NCI-H510A treated with DMSO at 0.1 percent for 48 hours (cell line): ENCODE data around the gene TMEM236.
A peak's percentile ranks its signal among the peaks of the same experiment; 100 is the strongest.

ENCODE experiments used
- DNase-seq: peaks from one replicate; lab custom pipeline; 2025; lab: John Stamatoyannopoulos, UW

The TMEM236 gene

DNA sequence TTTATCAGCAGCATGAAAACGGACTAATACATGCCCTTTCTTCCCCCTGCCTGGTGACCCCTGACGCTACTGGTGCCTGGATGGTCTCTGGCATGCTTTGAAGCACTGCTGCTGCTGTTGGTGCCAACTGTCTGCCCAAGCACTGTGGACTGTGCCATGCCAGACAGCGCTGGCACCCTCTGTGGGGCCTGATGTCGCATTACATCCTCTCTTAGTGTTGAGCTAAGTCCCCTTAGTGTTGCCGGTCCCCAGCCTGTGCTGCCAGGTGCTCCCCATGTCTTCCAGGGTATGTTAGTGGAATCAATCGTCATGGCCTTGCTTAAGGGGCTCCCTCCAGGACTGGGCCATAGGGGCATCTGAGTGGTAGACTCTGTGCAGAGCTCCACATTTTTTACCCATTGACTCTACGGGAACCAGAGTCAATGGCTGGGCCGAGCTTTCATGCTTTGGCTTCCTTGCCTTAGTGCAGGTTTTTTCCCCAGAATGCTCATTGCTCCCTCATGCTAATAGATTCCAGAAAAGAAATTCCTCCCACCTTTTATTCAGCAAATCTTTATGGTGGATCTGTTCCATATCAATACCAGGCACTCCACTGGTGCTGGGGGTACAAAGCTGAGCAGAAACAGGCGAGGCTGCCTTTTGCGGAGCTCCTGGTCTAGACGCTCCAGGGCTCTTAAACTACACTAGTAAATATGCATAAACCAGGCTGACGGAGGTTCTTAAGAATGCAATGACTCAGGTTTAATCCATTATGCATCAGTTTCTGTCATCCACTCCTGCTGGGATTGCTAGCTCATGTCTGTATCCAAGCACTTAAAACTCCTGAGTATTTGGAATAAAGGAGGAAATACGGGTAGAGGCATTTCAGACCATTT lies 35.3 kb downstream of the TMEM236 start:
- DNase-seq = no peak

DNA sequence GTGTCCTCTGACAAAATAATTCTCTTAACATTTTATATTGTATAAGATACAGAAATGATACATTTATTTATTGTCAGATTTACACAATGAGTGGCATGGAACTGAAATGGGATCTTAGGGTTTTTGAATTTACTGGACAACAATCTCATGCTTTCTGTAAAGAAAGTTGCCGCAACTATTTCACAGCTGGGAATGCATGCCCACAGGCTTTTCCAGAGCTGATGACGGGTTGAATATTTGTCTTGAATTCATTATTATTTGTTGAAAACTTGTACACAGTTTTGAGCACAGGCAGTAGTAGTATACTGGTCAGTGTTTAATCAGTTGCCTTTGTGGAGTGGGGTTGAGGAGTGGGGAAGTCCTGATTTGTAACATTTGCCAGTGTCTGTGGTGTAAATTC lies 36.6 kb downstream of the TMEM236 start:
- DNase-seq = no peak

DNA sequence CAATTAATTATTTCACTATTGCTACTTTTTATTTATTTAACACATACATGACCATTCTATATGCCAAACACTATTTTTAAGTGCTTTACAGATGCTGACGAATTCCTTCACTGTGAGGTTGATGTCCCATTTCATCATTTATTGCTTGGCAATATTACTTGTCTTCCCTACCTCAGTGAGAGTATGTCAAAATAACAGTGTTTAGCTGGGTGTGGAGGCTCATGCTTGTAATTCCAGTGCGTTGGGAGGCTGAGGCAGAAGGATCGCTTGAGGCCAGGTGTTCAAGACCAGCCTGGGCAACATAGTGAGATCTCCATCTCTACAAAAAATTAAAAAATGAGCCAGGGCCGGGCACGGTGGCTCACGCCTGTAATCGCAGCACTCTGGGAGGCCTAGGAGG lies 37.4 kb downstream of the TMEM236 start:
- DNase-seq = no peak

DNA sequence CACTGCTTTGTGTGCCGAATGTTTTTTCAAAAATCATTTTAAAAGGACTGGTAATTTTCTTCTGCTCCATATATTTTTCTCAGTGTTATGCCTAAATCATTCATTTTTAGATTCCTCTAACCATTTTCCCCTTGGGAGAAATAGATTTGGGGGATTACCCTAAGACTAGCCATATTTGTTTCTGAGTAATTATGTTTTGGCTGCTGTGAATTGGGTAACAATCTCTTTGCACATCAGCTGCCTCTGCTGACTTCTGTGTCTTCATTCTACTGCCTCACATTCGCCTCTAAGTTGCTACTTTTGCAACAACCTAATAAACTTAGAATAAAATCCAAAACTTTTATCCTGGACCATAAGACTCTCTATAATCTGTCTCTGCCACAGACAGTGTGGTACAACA lies 38.6 kb downstream of the TMEM236 start:
- no peak for DNase-seq

DNA sequence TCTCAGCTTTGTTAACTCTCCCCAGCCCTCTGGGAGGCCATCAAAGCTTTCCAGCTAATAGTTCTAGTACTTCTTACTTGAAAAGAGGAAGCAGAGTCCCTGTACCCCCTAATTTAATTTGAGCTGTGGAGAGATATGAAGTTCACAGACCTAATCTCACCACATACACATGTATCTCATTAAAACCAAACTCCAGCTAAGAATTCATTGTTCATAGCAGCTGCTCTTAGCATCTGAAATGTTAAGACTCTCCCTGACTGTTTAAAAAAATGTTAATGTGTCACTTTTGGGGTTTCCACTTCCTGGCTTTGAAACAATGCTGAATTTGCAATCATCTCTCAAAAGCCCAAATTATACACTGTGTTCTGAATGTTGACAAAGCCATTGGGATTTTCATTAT lies 41.0 kb downstream of the TMEM236 start:
- no peak for DNase-seq

DNA sequence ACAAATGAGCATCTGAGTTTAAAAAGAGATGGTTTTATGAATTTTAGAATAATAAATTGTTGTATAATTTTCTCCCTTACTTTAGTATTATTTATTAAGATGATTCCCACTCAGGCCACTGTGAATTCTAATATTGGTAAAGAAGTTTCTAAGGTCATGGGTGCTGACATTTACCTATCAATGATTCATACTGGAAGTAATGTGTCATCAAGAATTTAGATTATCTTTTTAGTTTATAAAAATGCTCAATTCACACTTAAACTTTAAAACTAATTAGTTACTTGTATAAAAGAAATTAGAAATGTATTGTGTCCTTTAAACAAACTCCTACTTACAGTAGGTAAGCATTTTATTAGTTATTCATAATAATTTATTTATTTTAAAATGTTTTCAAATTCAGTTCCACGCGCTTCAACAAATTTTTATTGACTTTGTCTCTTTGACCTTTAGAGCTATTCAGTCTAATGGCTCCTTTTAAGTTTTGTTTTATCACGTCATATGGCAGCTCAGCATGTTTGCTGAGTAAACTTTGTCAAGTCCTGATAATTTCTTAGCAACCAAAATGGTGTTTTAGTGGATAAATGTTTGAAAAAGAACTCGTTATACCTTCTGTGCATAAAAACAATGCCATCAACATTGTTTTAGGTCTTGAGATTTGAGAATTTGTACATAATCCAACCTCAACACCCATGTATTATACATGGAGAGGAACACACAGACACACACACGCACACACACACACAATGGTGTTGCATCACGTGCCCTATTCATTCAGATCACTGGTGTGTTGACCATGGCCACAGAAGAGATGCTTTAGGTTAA lies 42.0 kb downstream of the TMEM236 start:
- peak; percentile 12 for DNase-seq

DNA sequence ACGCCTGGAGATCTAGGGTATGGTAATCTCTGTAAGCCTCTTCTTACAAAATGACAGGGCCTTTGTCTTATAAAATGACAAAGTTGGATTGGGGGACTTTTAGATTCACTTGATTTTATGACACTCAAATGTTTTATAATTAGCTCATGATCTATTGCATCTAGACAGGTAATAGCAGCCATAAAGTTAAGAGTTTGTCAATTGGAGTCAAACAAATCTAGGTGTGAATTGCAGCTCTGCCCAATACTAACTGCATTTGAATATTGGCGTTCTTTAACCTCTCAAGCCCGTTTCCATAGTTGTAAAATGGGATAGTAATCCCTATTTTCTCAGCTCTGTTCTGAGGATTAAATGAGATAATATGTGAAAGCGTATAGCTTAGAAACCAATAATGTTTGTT lies 43.1 kb downstream of the TMEM236 start:
- no peak for DNase-seq

DNA sequence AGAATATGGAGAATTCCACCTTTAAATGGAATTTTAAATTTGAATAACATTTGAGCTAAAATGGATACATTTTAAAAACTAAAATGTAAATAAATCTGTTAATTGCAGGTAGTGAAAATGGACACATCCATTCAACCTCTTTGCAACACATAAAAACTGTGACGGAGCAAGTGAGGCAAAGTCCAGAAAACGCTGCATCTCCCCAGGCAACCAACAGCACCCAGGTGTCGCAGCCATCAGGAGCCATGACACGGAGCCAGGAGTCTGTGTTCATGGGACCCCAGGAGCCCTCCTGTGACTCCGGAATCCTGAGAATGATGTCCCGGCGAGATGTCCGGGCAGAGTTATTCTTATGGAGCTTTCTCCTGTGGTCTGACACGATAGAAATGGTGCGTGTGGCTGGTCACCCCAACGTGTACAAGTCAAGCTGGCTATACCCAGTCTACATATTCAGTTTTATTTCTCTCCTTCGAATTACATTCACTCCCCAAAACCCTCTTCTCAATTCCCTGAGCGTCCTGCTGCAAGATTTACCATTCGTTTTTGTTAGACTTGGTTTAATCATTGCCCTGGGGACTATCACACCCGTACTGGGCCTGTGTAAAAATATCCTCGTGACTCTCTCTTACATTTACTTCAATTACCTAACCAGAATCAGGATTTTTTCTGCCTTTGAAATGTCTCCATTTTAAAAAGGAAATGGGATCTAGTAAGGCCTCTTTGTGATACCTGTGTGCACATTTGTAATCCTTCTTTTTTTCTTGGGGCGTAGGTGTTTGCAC lies 44.0 kb downstream of the TMEM236 start:
- no peak for DNase-seq

DNA sequence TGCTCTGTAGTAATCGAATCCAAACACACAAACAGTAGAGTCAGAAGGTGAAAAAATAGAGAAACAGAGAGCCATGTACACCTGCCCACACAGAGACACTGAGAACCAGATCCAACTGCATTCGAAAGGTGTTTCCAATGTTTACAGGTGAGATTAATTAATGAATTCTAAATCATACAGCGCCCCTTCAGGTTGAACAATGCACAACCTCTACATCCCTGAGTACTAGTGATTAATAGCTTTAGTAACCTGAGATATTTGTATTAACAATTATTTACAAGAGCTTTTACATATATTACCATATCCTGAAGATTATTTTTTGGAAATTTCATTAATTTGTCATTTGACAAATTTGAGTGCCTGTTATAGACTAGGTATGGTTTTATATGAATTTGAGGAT lies 49.5 kb downstream of the TMEM236 start:
- DNase-seq = no peak

DNA sequence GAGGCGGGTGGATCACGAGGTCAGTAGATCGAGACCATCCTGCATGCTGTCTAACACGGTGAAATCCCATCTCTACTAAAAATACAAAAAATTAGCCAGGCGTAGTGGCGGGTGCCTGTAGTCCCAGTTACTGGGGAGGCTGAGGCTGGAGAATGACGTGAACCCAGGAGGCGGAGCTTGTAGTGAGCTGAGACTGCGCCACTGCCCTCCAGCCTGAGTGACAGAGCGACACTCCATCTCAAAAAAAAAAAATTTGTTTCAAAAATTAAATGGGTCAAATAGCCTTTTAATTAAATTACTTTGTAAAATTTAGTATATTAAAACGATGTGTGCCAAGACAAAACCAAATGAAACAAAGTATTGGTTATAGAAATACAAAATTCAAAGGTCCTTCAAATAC lies 50.3 kb downstream of the TMEM236 start:
- no peak for DNase-seq

DNA sequence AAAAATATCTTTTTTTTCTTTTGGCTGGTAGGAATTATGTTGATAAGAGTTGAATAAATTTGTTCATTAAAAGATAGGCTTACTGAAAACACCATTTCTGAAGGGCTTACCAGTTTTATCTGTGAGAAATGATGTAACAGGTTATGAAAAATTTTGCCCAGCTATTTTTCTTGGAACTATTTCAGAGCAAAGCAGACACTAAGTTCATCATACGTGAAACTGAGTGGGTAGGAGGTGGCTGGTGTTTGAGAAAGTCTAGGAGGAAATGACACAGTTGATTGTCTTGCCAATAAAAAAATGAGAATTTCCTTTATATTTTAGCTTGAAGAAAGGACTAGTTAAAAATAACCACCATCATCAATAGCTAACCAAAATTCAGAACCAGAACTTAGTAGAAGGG lies 51.0 kb downstream of the TMEM236 start:
- no peak for DNase-seq

DNA sequence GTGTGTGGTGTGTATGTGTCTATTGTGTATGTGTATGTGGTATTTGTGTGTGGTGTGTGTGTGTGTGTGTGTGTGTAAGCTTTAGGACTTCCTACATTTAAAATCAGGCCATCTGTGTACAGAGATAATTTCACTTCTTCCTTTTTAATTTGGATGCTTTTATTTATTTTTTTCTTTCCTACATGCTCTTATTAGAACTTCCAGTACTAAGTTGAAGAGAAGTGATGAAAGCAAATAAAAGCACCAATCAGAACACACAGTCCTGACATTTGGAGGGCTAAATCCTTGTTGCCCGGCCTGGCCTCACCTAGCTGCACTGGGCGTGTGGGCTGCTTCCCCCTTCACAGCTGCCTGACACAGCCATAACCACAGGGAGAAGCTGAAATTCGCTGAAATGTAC lies 53.3 kb downstream of the TMEM236 start:
- no peak for DNase-seq

DNA sequence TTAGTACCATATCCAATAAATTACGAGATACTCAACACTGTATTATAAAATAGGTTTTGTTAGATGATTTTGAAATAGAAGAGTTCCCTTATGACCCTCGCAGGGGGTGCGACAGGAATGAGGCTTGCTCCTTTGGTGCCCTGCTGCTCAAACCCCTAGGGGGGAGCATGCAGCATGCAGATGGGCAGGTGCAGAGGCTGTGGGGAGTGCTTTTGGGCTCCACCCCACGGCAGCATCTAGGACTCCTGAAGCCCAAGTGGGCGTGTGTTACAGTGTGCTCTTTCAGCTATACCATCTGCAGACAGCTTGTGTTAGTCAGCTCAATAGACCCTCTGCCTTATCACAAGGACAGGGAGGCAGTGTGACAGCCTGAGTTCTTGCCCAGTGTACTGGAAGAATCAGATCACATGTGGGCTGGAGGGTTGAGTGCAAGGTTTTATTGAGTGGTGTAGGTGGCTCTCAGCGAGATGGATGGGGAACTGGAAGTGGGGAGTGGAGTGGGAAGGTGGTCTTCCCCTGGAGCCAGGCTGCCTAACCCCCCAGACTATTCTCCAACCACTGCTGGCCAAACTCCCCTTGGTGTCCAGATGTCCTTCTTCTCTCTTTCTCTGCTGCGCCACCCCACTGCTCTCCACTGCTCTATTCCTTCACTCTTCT lies 54.0 kb downstream of the TMEM236 start:
- no peak for DNase-seq

DNA sequence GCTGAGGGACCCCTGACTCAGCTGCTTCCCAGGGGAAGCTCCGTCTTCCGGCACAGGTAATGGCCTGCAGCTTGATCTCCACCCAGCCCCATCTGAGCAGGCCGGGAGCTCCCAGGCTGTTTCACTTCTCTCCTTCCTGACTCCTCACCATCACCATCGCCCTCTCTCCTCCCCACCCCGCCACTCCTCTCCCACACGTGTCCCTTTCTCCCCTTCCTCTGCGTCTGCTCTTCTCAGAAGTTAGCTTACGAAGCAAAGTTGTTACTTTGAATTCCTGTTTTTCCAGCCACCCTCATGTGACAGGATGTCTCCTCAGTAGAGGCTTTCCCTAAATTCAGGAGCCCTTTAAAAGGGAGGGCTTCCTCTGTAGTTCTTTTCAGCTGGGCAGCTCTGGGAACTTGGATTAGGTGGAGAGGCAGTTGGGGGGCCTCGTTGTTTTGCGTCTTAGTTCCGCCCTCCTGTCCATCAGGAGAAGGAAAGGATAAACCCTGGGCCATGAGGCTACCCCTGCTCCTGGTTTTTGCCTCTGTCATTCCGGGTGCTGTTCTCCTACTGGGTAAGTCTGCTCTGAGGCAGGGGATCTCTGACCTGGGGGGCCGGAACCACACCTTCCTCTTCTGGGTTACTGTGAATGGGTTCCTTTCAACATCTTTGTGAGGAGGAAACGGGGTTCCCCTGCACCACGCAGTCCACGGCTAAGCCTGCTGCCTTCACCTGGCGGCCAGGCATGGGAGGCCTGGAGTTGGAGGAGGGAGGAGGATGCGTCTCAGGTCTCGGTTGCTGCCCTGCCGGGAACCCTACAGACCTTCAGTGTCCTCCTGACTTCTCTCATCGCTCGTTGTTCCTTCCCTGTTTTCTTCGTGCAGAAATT lies 57.2 kb downstream of the TMEM236 start, which contains the start of gene MRC1:
TSS of gene MRC1 (plus strand) at position 378 of the 871 bp plus-strand sequence. CDS start at position 496, 118 bp downstream.
- DNase-seq = no peak

DNA sequence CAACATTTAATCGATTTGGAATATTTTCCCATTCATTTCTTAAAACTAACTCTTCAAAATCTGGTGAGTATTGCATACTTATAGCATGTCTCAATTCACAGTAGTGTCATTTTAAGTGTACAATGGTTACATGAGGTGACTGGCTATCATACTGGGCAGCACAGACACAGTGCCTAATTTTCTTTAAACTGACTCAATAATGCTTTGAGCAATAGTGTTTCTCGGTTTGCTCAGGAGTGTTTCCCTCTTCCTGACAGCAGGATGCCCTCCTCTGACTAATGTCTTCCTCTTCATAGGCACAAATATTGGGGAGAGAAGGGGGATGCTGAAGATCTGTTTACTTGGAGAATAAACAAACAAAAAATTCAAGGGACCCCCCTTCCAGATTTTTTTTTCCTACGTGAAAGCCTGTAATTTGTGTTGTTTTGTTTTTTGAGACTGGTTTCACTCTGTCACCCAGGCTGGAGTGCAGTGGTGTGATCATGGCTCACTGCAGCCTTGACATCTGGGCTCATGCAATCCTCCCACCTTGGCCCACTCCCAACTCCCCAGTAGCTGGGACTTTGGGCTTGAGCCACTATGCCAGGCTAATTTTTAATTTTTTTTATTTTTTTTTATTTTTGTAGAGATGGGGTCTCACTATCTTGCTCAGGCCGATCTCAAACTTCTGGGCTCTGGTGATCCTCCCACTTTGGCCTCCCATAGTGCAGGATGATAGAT lies 59.3 kb downstream of the TMEM236 start:
- DNase-seq = no peak

DNA sequence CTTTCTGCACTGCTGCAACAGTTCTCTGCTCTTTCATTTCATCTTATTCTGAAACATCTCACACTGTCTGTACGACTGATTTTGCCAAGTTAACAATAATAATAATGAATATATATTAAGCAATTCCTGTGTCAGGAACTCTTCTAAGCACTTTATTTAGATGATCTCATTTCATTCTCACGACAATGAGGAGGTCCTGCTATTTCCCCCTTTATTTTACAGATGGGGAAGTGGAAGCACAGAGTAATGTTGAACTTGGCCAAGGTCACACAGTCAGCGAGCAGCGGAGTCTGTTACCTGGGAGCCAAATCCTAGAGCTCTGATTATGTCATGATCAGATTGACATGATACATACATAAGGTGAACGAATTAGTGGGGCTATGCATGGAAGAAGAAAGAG lies 63.0 kb downstream of the TMEM236 start:
- no peak for DNase-seq

DNA sequence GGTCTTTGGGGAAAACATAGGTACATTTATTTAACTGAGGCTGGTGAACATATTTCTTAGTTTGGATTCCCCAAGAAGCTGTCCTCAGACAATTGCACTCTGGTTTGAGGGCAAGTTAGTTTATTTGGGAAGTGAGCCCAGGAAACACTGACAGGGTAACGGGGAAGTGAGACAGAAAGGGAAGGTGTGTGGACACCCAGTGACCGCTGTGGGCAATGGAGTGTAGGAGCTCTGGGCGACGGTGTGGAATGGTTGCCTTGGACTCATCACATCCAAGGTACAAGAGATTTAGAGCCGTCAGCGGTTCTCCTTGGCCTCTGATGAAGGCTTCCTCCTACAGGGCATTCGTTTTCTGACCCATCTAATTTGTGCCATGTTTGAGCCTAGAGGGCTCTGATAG lies 64.2 kb downstream of the TMEM236 start:
- DNase-seq = no peak

DNA sequence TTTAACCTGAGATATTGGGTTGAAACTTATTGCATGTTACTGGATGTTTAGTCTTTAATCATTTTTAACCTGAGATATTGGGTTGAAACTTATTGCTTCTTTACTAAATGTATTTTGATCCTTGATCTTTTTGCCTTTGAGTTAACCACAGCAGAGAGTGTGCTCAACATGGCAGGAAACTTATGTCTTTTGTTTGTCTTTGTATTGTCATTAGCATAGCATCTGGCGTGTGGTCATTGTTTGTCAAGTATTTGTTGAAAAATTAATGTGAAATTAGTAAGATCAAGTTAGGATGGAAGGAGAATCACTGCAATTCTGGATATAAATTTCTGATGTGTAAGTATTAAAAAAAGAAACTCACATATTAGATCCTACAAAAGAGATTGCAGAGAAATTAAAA lies 65.3 kb downstream of the TMEM236 start:
- DNase-seq = no peak

DNA sequence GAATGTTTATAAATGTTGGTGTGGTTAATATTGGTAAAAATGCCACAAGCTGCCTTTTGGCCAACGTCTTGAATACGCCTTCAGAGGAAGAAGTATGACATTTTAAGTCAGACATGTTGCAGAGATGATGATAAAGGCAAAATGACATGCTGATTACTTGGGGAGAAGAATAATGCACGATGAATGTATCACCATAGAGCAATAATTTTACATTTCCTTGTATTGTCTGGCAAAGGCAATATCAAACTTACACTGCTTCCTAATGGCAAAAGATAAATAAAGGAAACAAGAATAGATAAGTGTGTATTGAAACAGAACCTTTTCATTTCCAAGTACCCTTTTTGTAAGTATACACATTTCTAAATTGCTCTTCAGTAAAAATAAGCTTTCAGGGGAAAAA lies 65.8 kb downstream of the TMEM236 start:
- no peak for DNase-seq

DNA sequence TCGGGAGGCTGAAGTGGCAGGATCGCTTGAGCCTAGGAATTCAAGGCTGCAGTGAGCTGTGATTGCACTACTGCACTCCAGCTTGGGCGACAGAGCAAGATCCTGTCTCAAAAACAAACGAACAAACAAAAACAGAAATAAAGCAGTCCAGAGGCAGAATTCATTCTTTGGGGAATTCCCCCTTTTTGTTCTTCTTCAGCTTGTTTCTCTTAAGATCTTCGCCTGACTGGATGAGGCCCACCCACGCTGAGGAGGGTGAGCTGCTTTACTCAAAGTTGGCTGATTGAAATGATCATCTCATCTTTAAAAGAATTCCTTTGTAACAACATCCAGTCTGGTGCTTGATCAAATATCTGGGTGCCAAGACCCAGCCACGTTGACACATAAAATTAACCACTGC lies 67.8 kb downstream of the TMEM236 start:
- DNase-seq = no peak
